Measurements from ENCODE around the gene ZNF804B.
"Not testable (repeated sequence)": the region's sequence is repeated elsewhere in the genome, so short reads cannot be mapped to it uniquely, and the experiment has no call there.

Gene ZNF804B

DNA sequence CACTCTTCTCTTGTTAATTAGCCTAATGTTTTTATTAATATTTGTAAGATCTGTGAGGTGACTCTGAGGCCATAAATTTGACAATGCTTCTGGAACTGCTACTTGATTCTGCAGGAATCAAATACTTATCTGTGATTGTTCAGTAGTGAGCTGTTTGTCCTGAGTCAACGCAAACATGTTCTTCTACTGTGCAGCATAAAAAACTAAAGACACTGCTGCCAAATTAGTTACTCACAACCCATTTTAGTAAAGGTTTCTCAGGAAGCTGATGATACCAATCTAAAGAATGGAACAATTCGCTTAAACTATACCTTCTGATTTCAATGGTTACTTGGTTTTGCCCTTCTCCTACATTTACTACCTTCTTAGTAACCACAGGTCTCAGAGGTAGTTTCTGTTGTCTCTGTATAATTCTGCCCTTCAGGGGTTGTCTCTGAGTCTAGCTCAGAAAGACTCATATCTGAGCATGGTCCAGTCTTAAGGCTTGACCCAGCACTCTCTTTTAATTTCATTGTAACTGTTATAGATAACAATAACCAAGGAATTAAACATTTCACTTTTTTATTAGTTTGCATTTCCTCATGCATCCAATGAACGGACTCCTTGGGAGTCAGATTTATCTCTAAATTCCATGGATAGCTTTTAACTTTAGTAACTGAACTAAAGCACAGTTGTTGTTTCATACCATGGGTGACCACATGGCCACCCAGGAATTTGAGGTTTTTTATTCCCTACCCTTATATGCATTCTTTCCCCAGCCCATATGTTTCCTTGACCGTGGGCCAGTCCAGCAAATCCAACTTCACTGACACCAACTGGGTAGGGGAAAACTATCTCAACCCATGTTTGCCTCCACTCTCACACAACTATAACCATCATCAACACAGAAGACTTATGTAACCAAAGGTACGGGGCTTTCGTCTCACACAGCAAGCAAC lies 345.5 kb downstream of the ZNF804B start:
- peak; percentile 10 for DNase-seq

DNA sequence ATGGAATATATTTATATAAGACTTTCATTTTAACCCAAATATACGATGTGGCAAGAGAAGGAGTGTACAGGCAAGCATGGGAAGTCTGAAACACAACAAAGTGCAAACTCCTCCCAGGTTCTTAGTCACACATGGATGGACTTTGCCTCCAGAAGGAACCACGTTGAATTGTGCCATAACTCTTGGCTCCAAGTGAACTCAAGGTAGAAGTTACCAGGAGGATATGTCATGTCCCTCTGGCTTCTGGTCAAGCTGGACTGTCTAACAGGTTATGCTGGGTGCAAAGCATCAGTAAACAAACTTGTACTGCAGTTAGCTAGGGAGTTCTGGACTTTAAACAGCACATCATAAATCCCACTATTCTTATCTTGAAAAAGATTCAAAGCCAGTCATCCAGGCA lies 364.4 kb downstream of the ZNF804B start:
- peak; percentile 25 for DNase-seq

DNA sequence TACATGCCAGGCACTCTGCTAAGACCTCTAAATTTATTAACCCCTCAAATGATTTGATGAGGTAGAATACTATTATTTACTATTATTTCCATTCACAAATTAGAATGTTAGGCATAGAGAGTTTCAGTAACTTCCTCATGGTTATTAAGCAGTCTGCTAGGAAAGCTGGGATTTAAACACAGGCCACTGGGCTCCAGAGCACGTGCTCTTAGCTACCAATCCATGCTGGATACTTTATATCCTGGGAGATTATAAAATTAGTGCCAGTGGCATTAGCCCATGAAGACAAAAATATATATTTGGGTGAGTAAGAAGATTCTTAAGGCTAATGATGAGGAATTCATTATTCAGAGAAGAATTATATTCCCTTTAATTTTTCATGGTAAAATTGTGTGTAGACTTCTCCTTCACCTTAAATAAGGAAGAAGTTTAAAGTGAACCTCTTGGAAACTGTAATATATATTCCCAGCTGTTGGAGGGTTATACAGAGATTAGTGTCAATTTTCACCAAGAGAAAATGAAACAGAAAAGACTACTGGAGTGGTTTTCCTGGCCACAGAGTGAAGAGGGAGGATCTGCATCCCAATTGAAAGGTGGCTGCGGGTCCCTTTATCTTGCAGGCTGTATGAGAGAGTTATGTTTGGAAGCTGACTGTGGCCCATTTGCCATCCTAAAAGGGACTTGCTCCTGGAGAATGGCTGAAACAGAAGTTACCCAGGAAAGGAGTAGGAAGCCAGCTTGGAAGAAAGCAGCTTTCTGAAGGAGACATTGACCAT lies 370.3 kb downstream of the ZNF804B start:
- DNase-seq, result no peak

DNA sequence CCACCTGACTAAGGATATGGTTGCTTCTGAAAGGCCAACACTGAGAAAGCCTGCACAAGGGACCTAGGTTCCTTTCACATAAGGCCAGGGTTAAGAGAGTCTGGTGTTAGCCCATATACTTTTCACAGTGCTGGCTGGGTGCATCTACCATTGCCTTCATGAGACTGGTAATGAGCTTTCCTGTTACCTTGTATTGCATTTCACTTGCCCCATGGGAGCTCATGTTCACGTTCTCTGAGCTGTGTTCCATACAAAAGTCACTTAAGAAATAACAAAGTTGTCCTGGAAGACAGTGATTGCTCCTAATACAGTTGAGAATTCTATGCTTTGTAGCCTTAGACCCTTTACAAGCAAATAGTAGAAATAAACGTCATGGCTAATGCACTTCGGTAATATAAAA lies 373.9 kb downstream of the ZNF804B start:
- no peak for DNase-seq

DNA sequence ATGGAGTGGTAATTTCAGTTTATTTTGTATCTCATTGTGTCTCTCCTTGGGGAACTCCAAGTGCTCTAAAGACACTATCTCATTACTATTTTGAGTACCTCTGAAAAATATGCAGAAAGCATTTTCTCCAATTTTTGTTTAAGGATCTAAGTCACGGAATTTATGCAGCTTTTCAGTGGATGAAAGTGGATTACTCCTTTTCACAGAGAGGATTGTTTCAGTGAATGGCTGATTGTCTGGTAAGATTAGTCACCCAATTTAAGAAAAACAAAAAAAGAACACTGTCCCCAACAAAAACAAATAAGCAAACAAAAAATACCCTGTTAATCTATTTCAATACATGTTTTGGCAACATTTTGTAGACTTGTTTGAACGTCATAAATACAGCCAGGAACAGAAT lies 374.3 kb downstream of the ZNF804B start:
- no peak for DNase-seq

DNA sequence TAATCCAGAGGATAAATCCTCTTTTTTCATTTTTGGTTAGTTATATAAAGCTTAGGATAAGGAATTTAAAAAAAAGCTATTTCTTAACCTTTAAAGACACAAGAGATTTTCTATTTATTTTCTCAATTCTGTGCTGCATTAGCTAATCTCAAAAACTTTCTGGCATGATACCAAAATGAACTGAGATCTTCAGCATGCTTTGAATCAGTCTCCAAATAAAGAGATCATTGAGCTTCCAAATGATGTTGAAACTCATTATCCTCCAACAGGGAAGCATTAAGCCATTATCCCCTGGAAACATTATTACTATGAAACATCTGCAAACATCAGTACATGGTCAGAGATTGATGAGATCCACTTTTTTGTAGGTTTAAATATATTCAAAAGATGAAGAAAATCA lies 386.3 kb downstream of the ZNF804B start:
- no peak for DNase-seq

DNA sequence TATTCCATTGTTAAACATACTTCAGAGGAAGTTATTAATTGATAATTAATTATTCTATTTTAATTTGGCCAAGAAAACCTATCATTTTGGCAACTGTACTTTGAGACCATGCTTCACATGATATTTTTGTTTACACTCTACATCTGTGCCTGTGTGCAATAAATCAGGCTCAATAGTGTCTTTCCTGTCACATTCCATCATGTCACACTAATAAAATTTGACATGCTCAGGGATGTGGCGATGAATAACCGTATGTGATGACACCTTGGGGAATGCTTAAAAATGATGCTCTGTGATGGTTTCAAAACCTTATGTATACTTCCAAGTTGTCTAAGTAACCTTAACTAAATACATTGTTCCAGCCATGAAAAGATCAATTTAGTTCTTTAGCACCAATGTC lies 400.6 kb downstream of the ZNF804B start:
- no peak for DNase-seq

DNA sequence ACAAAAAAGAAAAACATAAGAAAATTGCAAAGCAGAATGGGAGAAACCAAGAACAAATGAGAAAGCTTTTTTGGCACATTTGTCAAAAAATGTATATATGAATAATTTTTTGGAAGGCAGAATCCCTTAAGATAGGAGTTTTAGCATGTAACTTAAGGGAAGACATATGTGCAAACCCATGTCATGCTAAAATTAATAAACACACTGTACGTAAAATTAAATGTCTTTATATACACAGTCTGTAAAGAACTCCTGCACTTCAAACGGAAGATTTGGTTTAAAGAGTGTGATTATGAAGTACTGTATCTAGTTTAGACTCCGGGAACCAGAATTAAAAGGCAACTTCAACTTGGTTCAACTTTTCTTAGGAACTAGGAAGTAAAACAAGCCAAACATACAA lies 405.9 kb downstream of the ZNF804B start:
- DNase-seq, result no peak

DNA sequence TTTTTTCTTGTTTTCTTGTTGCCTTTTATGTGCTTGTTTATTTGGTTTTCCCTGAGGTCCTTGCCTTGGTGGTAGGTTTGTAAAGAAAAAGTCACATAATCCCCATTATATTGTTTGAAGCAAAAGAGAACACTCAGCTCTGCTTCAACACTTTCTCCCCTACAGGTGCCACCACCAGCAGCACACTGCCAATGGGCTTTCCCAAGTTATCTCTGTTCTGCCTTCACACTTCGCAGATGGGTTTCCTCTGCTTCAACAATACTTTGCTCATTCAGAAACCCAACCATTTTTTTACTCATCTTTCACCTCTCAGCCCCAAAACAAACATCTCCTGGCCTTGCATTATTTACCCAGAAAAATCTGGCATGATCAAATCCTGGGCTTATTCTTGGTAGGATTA lies 411.1 kb downstream of the ZNF804B start:
- DNase-seq, result no peak

DNA sequence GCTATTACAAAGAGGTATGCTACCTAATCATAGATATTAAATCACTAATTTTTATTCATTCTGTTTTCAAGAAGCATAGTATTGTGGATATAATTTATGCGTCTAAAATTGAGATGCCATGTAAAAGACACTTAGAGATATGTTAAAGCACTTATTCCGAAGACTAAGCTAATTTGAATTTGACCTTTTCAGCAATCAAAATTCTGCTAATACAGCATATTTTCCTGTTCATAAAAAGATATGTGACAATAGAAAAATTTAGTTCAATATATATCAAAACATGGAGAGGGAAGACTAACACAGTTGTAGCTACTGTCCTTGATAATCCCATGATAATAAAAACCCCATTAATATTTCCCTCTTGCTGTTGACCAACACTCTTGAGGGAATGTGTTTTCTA lies 422.6 kb downstream of the ZNF804B start:
- DNase-seq, result no peak

DNA sequence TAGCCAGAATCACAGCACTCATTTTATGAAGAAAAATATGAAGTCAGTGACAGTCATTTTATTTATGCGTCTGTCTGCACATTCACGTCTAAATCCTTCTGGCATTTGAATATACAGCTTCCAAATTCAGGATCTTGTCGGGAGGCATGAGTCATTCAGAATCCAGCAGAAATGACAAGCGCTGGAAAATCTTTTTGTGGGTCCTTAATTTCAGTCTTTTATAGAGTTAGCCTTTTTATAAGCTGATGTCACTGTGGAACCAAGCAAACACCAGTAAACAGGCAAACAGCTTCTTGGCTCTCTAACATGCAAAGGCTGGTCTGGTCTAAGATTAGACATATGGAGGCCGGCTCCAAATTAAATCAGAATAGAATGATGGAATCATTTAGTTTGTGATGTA lies 424.2 kb downstream of the ZNF804B start:
- DNase-seq, result no peak

DNA sequence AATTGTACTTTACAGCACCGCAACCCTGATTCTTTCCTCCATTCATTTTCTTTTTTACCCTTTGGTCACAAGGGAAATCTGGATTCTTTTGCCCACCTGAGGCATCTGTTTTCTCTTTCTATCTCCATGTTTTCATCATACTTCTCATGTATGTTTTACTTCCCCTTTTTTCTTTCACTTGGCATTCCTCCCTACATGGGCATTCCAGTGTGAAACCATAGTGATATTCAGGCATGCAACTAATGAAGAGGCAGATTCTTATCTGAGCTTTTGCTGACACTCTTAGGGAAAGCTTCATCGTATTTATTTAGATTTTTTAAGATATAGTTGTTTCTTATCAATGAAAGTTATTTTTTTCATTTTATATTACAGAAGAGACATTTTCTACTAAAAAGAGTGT lies 441.3 kb downstream of the ZNF804B start:
- DNase-seq, result no peak

DNA sequence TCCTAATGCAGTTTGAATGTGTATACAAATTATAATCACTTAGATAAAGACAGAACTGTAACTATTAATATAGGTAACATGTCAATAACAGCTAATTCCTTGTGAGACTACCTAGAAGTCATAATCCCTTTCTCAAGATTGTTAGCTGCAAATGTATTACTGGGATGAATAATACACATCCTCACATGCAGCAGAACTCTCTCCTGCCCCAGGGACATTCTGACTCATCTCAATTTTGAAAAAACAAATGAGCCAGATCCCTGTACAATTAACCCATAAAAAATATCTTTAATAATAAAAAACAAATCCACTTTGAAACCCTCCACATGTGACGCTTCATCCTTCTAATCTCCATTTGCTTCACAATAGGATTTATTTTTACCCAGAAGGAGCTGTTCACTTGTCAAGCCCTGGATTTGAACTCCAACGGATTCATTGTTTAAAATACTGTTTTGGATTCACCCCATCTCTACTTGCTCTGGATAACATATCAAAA lies 464.4 kb downstream of the ZNF804B start:
- no peak for DNase-seq

DNA sequence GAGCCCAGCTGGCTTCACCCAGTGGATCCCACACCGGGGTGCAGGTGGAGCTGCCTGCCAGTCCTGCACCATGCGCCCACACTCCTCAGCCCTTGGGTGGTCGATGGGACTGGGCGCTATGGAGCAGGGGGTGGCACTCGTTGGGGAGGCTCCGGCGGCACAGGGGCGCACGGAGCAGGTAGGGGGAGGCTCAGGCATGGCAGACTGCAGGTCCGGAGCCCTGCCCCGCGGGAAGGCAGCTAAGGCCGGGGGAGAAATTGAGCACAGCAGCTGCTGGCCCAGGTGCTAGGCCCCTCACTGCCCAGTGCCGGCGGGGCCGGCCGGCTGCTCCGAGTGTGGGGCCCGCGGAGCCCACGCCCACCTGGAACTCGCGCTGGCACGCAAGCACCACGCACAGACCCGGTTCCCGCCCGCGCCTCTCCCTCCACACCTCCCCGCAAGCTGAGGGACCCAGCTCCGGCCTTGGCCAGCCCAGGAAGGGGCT lies 469.2 kb downstream of the ZNF804B start:
- DNase-seq, result not testable (repeated sequence)

DNA sequence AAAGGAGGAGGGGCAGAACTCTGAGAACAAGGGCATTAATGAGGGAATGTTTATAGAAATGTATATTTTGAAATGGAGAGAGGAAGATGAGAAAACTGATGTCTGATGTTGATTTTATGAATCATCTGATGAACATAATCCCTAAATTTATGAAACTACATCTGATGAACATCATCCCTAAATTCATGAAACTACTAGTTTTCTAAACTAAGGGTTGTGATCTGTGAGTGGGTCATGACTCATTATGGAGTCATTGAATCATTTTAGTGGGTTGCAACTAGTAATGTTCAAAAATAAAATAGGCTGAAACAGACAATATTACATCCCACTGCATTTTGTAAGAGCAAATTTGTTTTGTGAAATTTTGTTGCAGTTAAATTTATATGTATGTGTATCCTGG lies 478.7 kb downstream of the ZNF804B start:
- DNase-seq, result no peak

DNA sequence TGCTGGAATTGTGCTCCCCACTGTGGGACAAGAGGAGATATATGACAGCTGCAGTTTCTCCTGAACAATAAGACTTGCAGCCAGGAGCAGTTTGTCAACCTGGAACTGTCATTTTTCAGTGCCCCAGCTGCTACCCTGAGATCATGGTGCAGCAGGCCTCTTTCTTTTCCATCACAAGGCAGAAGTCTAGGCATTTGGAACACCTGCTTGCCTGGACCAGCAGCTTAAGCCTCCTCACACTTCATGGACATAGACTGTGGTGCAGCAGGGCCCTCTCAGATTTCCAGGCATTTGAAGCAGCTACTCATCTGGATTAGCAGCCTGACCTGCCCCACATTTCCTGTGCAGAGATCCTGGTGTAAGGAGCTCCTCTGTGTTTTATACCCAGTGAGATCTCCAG lies 486.7 kb downstream of the ZNF804B start:
- peak; percentile 34 for DNase-seq

DNA sequence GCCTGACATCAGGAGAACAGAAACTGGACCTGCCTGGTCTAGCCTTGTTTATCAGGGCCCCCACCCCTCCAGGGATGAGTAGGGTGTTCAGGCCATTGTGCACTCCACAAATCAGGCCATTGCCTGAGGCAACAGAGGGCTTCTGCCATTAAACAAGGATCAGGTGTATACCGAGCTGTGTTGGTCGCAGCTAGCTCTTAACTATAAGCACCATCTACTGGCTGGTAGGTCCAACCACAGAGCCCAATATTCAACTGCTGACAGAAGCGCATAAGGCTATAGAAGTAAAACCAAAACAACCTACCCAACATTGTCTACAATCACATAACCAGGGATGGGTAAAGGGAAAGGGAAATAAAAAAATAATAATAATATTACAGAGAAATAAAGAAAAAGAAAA lies 487.7 kb downstream of the ZNF804B start:
- peak; percentile 9 for DNase-seq

DNA sequence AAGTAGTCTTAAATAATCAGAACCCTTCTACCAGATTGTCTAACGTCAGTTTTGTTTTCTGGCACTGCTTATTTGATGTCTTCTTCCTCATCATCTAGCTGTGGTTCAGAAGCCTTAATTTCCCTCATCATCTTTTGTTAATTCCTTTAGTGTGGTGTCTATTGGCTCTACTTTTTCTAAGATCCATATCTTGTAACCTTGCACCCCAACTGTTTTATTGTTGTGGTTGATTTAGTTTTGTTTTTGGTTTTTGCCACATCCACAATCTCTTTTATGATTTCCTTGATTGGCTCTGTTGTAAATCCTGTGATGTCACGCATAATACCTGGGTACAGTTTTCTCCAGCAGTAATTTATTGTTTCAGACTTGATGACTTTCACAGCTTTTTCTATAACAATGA lies 499.6 kb downstream of the ZNF804B start:
- no peak for DNase-seq

DNA sequence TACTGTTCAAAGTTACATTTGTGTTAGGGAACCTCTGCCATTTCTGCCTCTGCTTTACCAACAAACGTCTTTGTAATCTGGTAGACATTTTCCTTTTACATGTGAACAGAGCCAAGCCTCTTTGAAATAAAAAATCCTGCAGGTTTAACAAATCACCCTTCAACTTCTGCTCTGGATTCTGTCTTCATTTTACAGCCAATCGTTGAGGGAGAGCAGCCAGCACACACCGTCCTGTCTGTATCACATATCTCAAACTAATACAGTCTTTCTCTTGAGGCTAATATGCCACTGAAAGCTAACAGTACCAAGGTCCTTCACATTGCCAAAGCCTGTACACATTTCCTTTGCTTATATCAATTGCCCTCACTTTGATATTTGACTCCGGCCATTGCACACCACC lies 504.6 kb downstream of the ZNF804B start:
- no peak for DNase-seq

DNA sequence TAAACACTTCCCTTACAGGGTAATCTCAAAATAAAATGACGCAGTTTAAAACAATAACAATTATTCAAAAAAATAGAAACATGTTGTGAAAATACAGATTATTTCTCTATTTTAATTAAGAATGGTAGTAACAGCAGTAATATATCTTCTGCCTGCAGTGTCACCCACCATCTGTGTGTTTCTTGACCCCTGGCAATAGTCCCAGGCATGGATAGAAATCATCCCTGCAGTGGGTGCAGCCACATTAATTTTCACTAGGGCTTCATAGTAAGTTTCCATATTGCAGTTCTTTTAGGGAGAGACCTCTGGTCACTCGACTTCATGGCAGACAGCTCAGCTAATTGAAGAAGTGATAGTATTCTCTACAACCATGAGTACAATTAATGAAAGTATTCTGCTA lies 506.1 kb downstream of the ZNF804B start:
- DNase-seq, result no peak

DNA sequence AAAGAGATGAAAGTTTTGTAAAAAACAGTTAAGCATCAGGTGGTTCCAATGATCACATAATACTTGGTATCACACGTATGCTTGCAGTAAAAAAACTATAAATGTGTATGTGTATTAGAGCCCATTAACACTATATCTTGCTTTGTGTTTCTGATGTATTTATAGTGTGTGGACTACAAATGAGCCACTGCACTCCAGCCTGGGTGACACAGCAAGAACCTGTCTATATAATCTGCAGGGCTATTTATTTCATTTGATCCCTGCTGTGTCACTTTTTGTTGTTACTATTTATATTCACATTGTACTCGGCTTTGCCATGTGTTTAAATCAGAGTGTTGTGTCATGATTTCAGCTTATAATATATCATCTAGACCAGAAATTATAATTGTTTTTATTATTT lies 523.8 kb downstream of the ZNF804B start:
- no peak for DNase-seq

DNA sequence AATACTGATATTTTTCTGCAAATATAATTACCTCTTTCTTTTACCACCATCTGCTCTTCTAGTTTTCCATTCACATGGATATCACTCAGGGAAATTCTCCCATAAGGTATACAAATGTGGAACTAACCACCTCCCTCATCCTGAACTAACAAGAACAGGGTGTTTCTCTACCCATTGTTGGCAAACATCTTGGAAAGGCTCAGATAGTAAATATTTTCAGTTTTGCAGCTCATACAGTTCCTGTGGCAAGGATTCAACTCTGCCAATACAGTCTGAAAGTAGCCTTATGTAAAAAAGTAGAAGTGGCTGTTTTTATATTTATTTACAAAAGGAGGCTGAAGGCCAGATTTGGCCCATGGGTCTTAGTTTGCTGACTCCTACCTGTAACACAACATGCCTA lies 549.0 kb downstream of the ZNF804B start:
- DNase-seq, result no peak

DNA sequence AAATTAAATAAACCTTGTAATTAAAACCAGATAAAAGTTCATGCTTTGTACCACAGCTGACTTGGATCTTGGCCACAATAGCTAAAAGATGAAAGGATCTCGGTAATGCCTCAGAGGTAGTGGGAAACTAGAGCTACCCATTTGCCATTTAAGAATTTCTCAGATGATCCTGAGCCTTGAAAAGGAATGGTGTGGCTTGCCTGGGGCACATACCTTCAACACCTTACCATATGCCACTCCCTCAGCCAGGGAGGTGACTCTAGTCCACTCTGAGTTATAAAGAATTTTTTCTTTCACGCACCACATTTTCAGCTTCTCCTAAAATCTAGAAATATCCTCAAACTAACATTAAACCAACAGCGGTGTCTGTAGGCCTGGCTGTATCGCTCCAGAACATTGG lies 552.4 kb downstream of the ZNF804B start:
- DNase-seq, result no peak

DNA sequence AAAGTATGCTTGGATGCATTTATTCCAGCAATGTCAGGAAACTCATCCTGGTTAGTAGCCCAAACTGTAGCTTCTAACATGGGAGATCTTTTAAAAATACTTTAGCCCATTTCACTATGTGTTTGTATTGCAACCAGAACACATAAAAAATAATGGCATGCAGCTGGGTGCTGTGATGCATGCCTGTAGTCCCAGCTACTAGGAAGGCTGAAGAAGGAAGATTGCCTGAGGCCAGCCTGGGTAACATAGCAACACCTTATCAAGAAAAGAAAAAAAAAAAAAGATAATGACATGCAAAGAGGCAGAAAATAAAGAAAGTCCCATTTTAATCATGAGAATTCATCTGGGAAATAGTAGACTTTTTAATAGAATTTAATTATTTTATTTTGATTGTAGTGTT lies 553.1 kb downstream of the ZNF804B start:
- no peak for DNase-seq

All from DMS53 (cell line).